Right lobe of liver (tissue), 6 donors: Measurements from ENCODE around the gene MRPS6. TPM values are rescaled to one million over a fixed set of nuclear protein-coding genes. Genes with fewer than 3 reads are reported as not detected.

Experiments
- ATAC-seq, 4 donors: fragments of 200-7000 bp; cut with Tn5 transposase; one replicate each; pipeline ENCODE4 v1.9.1; 2020; ENCODE audit warnings: mild to moderate bottlenecking in 4 of 4, moderate library complexity in 4 of 4
- DNase-seq, 3 donors: peaks; one replicate each; pipeline ENCODE4 v3.0.0-alpha.2; 2020
- H3K27ac ChIP-seq, 3 donors: fragments of 200-600 bp; one replicate each; pipeline ENCODE4 v1.8.0; 2022
- H3K27me3 ChIP-seq, 2 donors: fragments of 200-600 bp; one replicate each; pipeline ENCODE4 v1.8.0; 2022
- H3K36me3 ChIP-seq, 4 donors: fragments of 200-600 bp; sonication (generic) in 1 of 4; one replicate each; pipeline versions ENCODE4 v1.5.1 to v1.8.0; 2017 to 2022; ENCODE audit warnings: control low read depth in 1 of 4
- H3K4me1 ChIP-seq, 4 donors: fragments of 200-600 bp; sonication (generic) in 1 of 4; one replicate each; pipeline versions ENCODE4 v1.5.1 to v1.8.0; 2017 to 2022; ENCODE audit warnings: control low read depth in 1 of 4
- H3K4me3 ChIP-seq, 3 donors: fragments of 200-600 bp; one replicate each; pipeline ENCODE4 v1.8.0; 2022
- H3K9me3 ChIP-seq, 4 donors: fragments of 200-600 bp; sonication (generic) in 1 of 4; one replicate each; pipeline versions ENCODE4 v1.5.1 to v1.8.0; 2017 to 2022; ENCODE audit warnings: control low read depth in 1 of 4
- POLR2A ChIP-seq: fragments of 450-650 bp; IDR thresholded peaks from one replicate; pipeline ENCODE4 v1.6.1; 2017; ENCODE audit warnings: antibody characterized with exemption, mild to moderate bottlenecking
- WGBS: methylation state at CpG from one replicate; pipeline ENCODE4 v1.1.6; 2018; ENCODE audit warnings: low coverage, low lambda C conversion rate; ENCODE audit not compliant: insufficient coverage; ENCODE audit errors: missing lambda C conversion rate; 5-methylcytosine and 5-hydroxymethylcytosine counted together
- intact Hi-C, 2 donors: fragments of 100-400 bp; cut with DNase I; formaldehyde crosslinking; loops; one replicate each; pipeline versions ENCODE4 v1.11.2 to v1.14.1; 2022
- total RNA-seq, 6 experiments: library from RNA; depleted of rRNA in 2 of 6; stranded (reverse); fragments of >200 nt in 2 of 6; fragmentation: NEBNext Ultra II Directional in 3 of 6; extraction: Animal tissue kit (Norgen Biotek cat#: 25700) in 3 of 6; gene quantifications; one replicate each; pipeline versions ENCODE4 v1.1.0 to v1.2.4, GENCODE V29; 2016 to 2023
- TF ChIP-seq, protein P1 (sequence below), 4 donors: fragments of 200-600 bp in 3 of 4; fragments of 450-650 bp in 1 of 4; IDR thresholded peaks; one replicate each; pipeline versions ENCODE4 v1.5.1 to v1.8.0; 2016 to 2022; ENCODE audit warnings: antibody characterized with exemption in 4 of 4, mild to moderate bottlenecking in 2 of 4
- donor health status: DM: no; HTN: yes; CAD: no.
- donor health status: DM: no; HTN: no; CAD: no.
- donor health status: DM: no; HTN: no; CAD: no.
- donor health status: DM: no; HTN: yes; CAD: no.
- donor health status: DM: no; HTN: yes; CAD: no.

Gene MRPS6
- total RNA-seq, 6 experiments from 2014 or later = 16.0 to 30.0 (median 24.5) TPM

DNA sequence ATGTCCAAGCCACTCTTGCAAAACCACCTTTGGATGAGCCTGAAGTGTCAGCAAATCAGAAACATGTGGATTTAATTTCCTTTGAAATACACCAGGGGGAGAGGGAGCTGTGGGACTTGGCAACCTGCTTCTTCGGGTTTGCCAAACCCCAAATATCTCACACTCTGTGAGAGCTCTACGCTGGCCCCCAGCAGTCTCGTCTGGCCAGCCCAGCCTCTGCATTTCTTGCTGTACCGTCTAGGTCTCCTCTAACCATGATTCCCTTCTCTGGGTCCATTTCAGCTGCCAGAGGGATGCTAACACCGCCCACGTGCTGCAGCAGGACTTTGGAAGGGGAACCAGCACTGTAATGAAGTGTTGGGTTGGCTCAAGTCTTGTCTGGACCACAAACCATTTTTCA is 114.6 kb downstream of the MRPS6 start:
- no CpG with 5 or more reads among the region's 6 CpGs for WGBS
- H3K36me3 ChIP-seq = no peaks in the 10 kb centered on the region
- intact Hi-C loops = no loop called here
- no peak for TF ChIP-seq POLR2A
- TF ChIP-seq, protein P1, sequence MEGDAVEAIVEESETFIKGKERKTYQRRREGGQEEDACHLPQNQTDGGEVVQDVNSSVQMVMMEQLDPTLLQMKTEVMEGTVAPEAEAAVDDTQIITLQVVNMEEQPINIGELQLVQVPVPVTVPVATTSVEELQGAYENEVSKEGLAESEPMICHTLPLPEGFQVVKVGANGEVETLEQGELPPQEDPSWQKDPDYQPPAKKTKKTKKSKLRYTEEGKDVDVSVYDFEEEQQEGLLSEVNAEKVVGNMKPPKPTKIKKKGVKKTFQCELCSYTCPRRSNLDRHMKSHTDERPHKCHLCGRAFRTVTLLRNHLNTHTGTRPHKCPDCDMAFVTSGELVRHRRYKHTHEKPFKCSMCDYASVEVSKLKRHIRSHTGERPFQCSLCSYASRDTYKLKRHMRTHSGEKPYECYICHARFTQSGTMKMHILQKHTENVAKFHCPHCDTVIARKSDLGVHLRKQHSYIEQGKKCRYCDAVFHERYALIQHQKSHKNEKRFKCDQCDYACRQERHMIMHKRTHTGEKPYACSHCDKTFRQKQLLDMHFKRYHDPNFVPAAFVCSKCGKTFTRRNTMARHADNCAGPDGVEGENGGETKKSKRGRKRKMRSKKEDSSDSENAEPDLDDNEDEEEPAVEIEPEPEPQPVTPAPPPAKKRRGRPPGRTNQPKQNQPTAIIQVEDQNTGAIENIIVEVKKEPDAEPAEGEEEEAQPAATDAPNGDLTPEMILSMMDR (IDR thresholded peaks at IDR 0.05) = no peak
- H3K27me3 ChIP-seq = no peaks in the 10 kb centered on the region
- H3K4me1 ChIP-seq = no peaks in the 10 kb centered on the region
- no peak for ATAC-seq
- H3K4me3 ChIP-seq = no peak overlapping the region
- no peak for DNase-seq
- H3K9me3 ChIP-seq = no peaks in the 10 kb centered on the region
- no peak overlapping the region for H3K27ac ChIP-seq

DNA sequence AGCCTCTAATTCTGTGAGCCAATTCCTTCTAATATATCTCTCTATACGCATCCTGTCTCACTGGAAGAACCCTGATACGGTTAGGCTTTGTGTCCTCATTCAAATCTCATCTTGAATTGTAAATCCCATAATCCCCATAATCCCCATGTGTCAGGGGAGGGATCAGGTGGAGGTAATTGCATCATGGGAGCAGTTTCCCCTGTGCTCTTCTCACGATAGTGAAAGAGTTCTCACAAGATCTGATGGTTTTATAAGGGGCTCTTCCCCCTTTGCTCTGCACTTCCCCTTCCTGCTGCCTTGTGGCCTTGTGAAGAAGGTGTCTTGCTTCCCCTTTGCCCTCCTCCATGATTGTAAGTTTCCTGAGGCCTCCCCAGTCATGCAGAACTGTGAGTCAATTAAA is 116.1 kb downstream of the MRPS6 start:
- DNase-seq (no peak), ATAC-seq (no peak)
- intact Hi-C loops = no loop called here
- H3K27me3 ChIP-seq = no peaks in the 10 kb centered on the region
- no peaks in the 10 kb centered on the region for H3K4me1 ChIP-seq
- TF ChIP-seq, protein P1 (IDR thresholded peaks at IDR 0.05) = no peak
- no peak for TF ChIP-seq POLR2A
- no peak overlapping the region for H3K27ac ChIP-seq
- WGBS = 77% methylated on average over 3 of the region's 3 CpGs
- H3K9me3 ChIP-seq = no peaks in the 10 kb centered on the region
- no peak overlapping the region for H3K4me3 ChIP-seq
- no peaks in the 10 kb centered on the region for H3K36me3 ChIP-seq

DNA sequence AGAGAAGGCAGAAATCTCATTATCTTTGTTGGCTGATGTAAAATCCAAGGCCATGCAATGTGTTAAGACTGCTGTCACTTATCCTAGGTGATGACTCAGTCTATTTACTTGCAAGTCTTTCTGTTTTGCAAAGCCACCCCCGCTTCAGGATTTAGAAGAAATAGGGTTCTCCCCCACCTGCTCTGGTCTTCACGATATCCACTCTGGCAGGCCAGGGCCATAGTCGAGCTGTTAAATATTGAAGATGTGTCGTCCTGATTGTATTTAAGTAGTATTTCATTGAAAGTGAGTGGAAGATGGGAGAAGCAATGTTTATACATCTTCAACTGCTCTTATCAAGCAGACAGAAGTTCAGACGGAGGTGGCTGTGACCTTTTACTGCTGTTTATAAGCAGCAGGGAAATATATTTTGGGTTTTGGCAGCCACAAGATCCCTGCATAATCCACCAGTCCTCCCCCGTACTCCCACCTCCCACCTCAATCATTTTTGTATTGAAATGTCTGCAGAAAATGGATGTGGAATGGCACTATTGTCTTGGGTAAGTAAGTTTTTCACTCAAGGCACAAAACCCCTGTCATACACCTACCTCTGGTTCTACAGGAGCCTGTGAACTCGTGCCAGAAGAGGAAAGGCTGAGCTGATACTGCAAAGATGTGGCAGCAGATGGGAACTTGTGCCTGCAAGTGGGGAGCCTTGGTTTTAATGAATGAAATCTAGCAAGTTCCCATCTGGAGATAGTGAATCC is 117.4 kb downstream of the MRPS6 start:
- WGBS = 56% methylated on average over 5 of the region's 7 CpGs
- Histone ChIP-seq H3K9me3 (no peaks in the 10 kb centered on the region), H3K27me3 (no peaks in the 10 kb centered on the region), H3K4me3 (no peak overlapping the region), H3K4me1 (no peaks in the 10 kb centered on the region), H3K36me3 (no peaks in the 10 kb centered on the region), H3K27ac (no peak overlapping the region)
- DNase-seq = no peak
- ATAC-seq = no peak
- intact Hi-C loops = loop anchor here in 1 of 2 donors (10.0 kb wide), 1 partner anchor 46 kb away; no protein-coding TSS in a partner anchor
- no peak for TF ChIP-seq POLR2A
- TF ChIP-seq, protein P1 (IDR thresholded peaks at IDR 0.05) = no peak

DNA sequence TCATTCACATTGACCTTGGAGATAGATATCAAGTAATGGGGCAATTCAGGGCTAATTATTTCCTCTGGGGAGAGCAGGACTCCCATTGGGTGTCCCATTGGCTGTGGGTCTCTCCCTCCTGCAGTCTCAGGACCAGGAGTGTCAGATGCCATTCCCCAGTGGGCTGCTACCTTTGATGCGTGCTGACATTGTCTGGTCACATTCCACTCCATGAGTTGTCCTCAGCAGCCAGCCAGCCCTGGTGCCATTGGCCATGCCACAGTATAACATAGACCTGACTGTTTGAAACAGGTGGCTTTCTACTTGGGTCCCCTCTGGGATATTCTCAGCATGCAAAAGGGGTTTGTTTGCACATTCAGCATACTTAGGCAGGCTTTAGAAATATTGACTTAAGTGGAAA is 118.5 kb downstream of the MRPS6 start:
- no peaks in the 10 kb centered on the region for H3K36me3 ChIP-seq
- DNase-seq (no peak), ATAC-seq (no peak)
- no peaks in the 10 kb centered on the region for H3K9me3 ChIP-seq
- H3K27ac ChIP-seq = no peak overlapping the region
- WGBS = no CpG with 5 or more reads among the region's 1 CpG
- intact Hi-C loops = loop anchor here in 1 of 2 donors (10.0 kb wide), 1 partner anchor 47 kb away; no protein-coding TSS in a partner anchor
- TF ChIP-seq POLR2A = no peak
- TF ChIP-seq, protein P1 (IDR thresholded peaks at IDR 0.05) = no peak
- no peak overlapping the region for H3K4me3 ChIP-seq
- H3K27me3 ChIP-seq = no peaks in the 10 kb centered on the region
- H3K4me1 ChIP-seq = no peaks in the 10 kb centered on the region

Other genes starting within 250 kb of the MRPS6 start
- gene ATP5PO, start 157.8 kb upstream of the MRPS6 start, total RNA-seq = 100 to 1,000 TPM in 3 of 6 experiments, 10 to 100 TPM in 3; 87.3 to 191 (median 98.7) TPM
- gene SLC5A3, start within 50 bp of the MRPS6 start, total RNA-seq = 10 to 100 TPM in 3 of 6 experiments, 1 to 10 TPM in 3; 8.0 to 12.7 (median 10.1) TPM